ENCODE data around the gene PODN.

- TF ChIP-seq FOXM1 (IDR thresholded peaks at IDR 0.05; ENCODE audit: borderline replicate concordance): no peak
- no peak for TF ChIP-seq SUZ12 (IDR thresholded peaks at IDR 0.05)
Observed at GRCh38 chr1:53115403-53116306, 53.6 kb downstream of the PODN start.
